CD8-positive, alpha-beta memory T cell (primary cell): ENCODE results near the gene SGK1. TPM values are rescaled to one million over a fixed set of nuclear protein-coding genes. Genes with fewer than 3 reads are reported as not detected.
A peak's percentile ranks its signal among the peaks of the same experiment; 100 is the strongest.

ENCODE experiments used
- CTCF ChIA-PET: fragments of 350-600 bp; sonication (Branson Sonifier 250); formaldehyde crosslinking; loops from one replicate; lab custom pipeline; 2021; ENCODE audit warnings: antibody characterized with exemption; lab: Charles Lee
- POLR2A ChIA-PET: fragments of 350-600 bp; sonication (Branson Sonifier 250); formaldehyde crosslinking; loops from one replicate; lab custom pipeline; 2021; ENCODE audit warnings: antibody characterized with exemption; lab: Charles Lee
- DNase-seq, 5 donors: peaks; one replicate each; pipeline versions ENCODE4 v3.0.0 to v3.0.0-alpha.2; 2020 to 2022; ENCODE audit warnings: mixed read lengths in 1 of 5
- H3K27ac ChIP-seq: one replicate; pipeline ENCODE4 v1.7.0; 2013; ENCODE audit warnings: low read depth, mild to moderate bottlenecking, low read length, moderate library complexity
- H3K27me3 ChIP-seq: 2 replicates; pipeline ENCODE4 v1.7.0; 2013; ENCODE audit warnings: low read length, mild to moderate bottlenecking; ENCODE audit not compliant: insufficient read depth, poor library complexity, severe bottlenecking
- H3K36me3 ChIP-seq: 2 replicates; pipeline ENCODE4 v1.7.0; 2013; ENCODE audit warnings: mild to moderate bottlenecking, low read length, moderate library complexity; ENCODE audit not compliant: insufficient read depth
- H3K4me1 ChIP-seq: 2 replicates; pipeline ENCODE4 v1.7.0; 2013; ENCODE audit warnings: mild to moderate bottlenecking, low read length, moderate library complexity; ENCODE audit not compliant: insufficient read depth
- H3K4me3 ChIP-seq: 2 replicates; pipeline ENCODE4 v1.7.0; 2013; ENCODE audit warnings: mild to moderate bottlenecking, low read length
- H3K9me3 ChIP-seq: 2 replicates; pipeline ENCODE4 v1.7.0; 2013; ENCODE audit warnings: mild to moderate bottlenecking, low read length
- H3K27ac Mint-ChIP-seq, 8 donors: one replicate each; pipeline ENCODE4 v1.8.0; 2020 to 2021; ENCODE audit warnings: mixed read lengths in 8 of 8, mild to moderate bottlenecking in 6 of 8, inconsistent platforms in 3 of 8, moderate library complexity in 3 of 8
- H3K27me3 Mint-ChIP-seq, 2 donors: one replicate each; pipeline ENCODE4 v1.8.0; 2020 to 2021; ENCODE audit warnings: mixed read lengths in 2 of 2, mild to moderate bottlenecking in 1 of 2, moderate library complexity in 1 of 2
- H3K36me3 Mint-ChIP-seq, 3 donors: one replicate each; pipeline ENCODE4 v1.8.0; 2020 to 2021; ENCODE audit warnings: mixed read lengths in 3 of 3, inconsistent platforms in 1 of 3, mild to moderate bottlenecking in 1 of 3
- H3K4me1 Mint-ChIP-seq, 3 donors: one replicate each; pipeline ENCODE4 v1.8.0; 2020 to 2021; ENCODE audit warnings: mixed read lengths in 3 of 3, inconsistent platforms in 1 of 3, mild to moderate bottlenecking in 1 of 3
- H3K4me3 Mint-ChIP-seq, 7 donors: one replicate each; pipeline ENCODE4 v1.8.0; 2020 to 2021; ENCODE audit warnings: mixed read lengths in 7 of 7, mild to moderate bottlenecking in 6 of 7, moderate library complexity in 4 of 7, inconsistent platforms in 2 of 7
- H3K9me3 Mint-ChIP-seq, 5 donors: one replicate each; pipeline ENCODE4 v1.8.0; 2020 to 2022; ENCODE audit warnings: mixed read lengths in 5 of 5, mild to moderate bottlenecking in 3 of 5, moderate library complexity in 2 of 5, inconsistent platforms in 1 of 5
- polyA plus RNA-seq: library from polyadenylated mRNA; unstranded; fragments of 300-500 nt; fragmentation: Illumina TruSeq; gene quantifications from one replicate; pipeline ENCODE4 v1.2.3, GENCODE V29; 2021
- total RNA-seq, 2 experiments: library from RNA; stranded (reverse); gene quantifications; one replicate each; pipeline ENCODE4 v1.2.3, GENCODE V29; 2021

The SGK1 gene
- total and polyA plus RNA-seq, 3 experiments from 2014 or later: 3.8 to 36.7 (median 36.5) TPM

DNA sequence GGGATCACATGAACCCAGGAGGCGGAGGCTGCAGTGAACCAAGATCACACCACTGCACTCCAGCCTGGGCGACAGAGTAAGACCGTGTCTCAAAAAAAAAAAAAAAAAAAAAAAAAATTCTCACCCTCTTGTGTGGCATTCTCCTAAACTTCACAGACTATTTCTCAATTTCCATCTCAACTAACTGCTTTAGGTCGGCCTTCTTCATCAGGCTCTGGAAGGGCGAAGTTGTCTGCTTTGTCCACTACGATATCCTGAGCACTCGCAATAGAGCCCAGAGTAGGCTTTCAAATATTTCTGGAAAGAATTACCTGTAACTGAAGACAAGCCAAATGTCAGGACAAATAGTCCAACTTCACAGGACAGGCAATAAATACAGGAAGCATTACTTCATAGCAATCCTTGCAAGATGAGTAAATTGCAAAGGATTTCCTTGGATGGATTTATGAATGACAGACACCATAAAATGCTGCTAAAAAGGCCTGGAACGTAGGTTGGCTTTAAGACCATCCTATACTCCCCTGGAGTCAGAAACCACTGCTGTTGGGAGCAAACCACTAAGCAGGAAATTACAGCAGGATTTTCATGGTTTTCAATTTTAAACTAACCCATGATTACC lies 149.2 kb downstream of the SGK1 start:
- no peak overlapping the region for H3K4me3 Mint-ChIP-seq

GRCh38 chr6:134166511-134167261 lies 151.2 kb downstream of the SGK1 start:
- Histone ChIP-seq H3K36me3 (peaks cover 17% of the 10 kb centered on the region), H3K4me3 (no peak overlapping the region), H3K9me3 (no peaks in the 10 kb centered on the region), H3K27me3 (no peaks in the 10 kb centered on the region), H3K27ac (no peak overlapping the region), H3K4me1 (peaks cover 5% of the 10 kb centered on the region)
- CTCF ChIA-PET: interaction anchor here (1.0 to 3.3 kb wide), 3 partner anchors 10 to 474 kb away, joined by 3 to 24 read pairs (median 12); no protein-coding TSS in a partner anchor
- POLR2A ChIA-PET: no interaction called here
- Mint-ChIP-seq H3K9me3 (no peaks in the 10 kb centered on the region), H3K36me3 (peaks cover 5 to 37% (median 22%) of the 10 kb centered on the region in 3 donors), H3K4me1 (peaks cover 15 to 21% (median 17%) of the 10 kb centered on the region in 3 donors), H3K27me3 (peaks cover 0 to 3% of the 10 kb centered on the region in 2 donors), H3K27ac (peak overlapping the region in 1 of 8 donors; percentile 6), H3K4me3 (no peak overlapping the region)
- no peak for DNase-seq

More for the DNA sequence above, 149.2 kb downstream of the SGK1 start:
- no peak for DNase-seq
- POLR2A ChIA-PET: no interaction called here
- no peak overlapping the region for H3K4me3 ChIP-seq
- peaks cover 20% of the 10 kb centered on the region for H3K4me1 ChIP-seq
- no peaks in the 10 kb centered on the region for H3K9me3 ChIP-seq
- H3K4me1 Mint-ChIP-seq: peaks cover 29 to 38% (median 33%) of the 10 kb centered on the region in 3 donors
- H3K9me3 Mint-ChIP-seq: no peaks in the 10 kb centered on the region
- peaks cover 33% of the 10 kb centered on the region for H3K36me3 ChIP-seq
- peaks cover 15 to 54% (median 23%) of the 10 kb centered on the region in 3 donors for H3K36me3 Mint-ChIP-seq
- H3K27me3 ChIP-seq: no peaks in the 10 kb centered on the region
- H3K27ac ChIP-seq: no peak overlapping the region
- H3K27ac Mint-ChIP-seq: no peak overlapping the region
- no peaks in the 10 kb centered on the region for H3K27me3 Mint-ChIP-seq
- CTCF ChIA-PET: interaction anchor here (3.3 kb wide), 1 partner anchor 472 kb away, joined by 24 read pairs; no protein-coding TSS in a partner anchor

GRCh38 chr6:134165561-134166201 lies 152.2 kb downstream of the SGK1 start:
- Mint-ChIP-seq H3K9me3 (no peaks in the 10 kb centered on the region), H3K36me3 (peaks cover 2 to 27% (median 12%) of the 10 kb centered on the region in 3 donors), H3K4me3 (no peak overlapping the region), H3K27me3 (peaks cover 0 to 3% of the 10 kb centered on the region in 2 donors), H3K4me1 (peaks cover 7 to 12% (median 7%) of the 10 kb centered on the region in 3 donors), H3K27ac (no peak overlapping the region)
- Histone ChIP-seq H3K27me3 (no peaks in the 10 kb centered on the region), H3K4me1 (no peaks in the 10 kb centered on the region), H3K36me3 (peaks cover 10% of the 10 kb centered on the region), H3K9me3 (no peaks in the 10 kb centered on the region), H3K27ac (no peak overlapping the region), H3K4me3 (no peak overlapping the region)
- DNase-seq: no peak
- POLR2A ChIA-PET: no interaction called here
- CTCF ChIA-PET: interaction anchor here (1.0 to 3.3 kb wide), 3 partner anchors 9 to 475 kb away, joined by 3 to 24 read pairs (median 12); no protein-coding TSS in a partner anchor

DNA sequence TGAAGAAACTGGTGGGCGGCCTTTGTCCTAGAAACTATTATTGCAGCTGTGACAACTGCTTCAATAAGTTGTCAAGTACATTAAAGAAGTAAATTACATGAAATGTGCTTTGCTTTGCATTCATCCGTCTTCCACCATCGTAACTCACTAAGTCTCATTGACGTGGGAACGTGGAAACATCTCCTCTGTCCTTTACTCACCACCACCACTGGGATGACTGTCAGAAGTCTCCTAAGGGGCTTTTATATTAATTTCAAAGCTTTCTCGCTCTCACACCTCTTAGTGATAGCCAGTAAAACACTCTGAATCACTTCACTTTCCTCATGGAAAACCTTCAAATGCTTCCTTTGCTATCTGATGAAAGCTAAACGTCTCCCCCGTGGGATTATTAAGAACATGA lies 153.6 kb downstream of the SGK1 start:
- ChIA-PET CTCF (interaction anchor here (1.1 kb wide), 1 partner anchor 477 kb away, joined by 3 read pairs; no protein-coding TSS in a partner anchor), POLR2A (no interaction called here)
- Histone ChIP-seq H3K4me1 (no peaks in the 10 kb centered on the region), H3K9me3 (no peaks in the 10 kb centered on the region), H3K4me3 (no peak overlapping the region), H3K36me3 (no peaks in the 10 kb centered on the region), H3K27me3 (no peaks in the 10 kb centered on the region), H3K27ac (no peak overlapping the region)
- no peaks in the 10 kb centered on the region for H3K9me3 Mint-ChIP-seq
- H3K36me3 Mint-ChIP-seq: peaks cover 2 to 14% (median 5%) of the 10 kb centered on the region in 3 donors
- peaks cover 0 to 6% of the 10 kb centered on the region in 2 donors for H3K27me3 Mint-ChIP-seq
- no peaks in the 10 kb centered on the region for H3K4me1 Mint-ChIP-seq
- no peak for DNase-seq
- H3K27ac Mint-ChIP-seq: no peak overlapping the region
- H3K4me3 Mint-ChIP-seq: no peak overlapping the region

GRCh38 chr6:134162932-134163331 lies 155.0 kb downstream of the SGK1 start:
- H3K27me3 Mint-ChIP-seq: peaks cover 0 to 6% of the 10 kb centered on the region in 2 donors
- no peak overlapping the region for H3K4me3 ChIP-seq
- peak overlapping the region in 1 of 8 donors; percentile 18 for H3K27ac Mint-ChIP-seq
- no peaks in the 10 kb centered on the region for H3K9me3 Mint-ChIP-seq
- H3K4me3 Mint-ChIP-seq: no peak overlapping the region
- no peaks in the 10 kb centered on the region for H3K9me3 ChIP-seq
- CTCF ChIA-PET: no interaction called here
- POLR2A ChIA-PET: no interaction called here
- DNase-seq: no peak
- no peaks in the 10 kb centered on the region for H3K4me1 ChIP-seq
- H3K36me3 ChIP-seq: no peaks in the 10 kb centered on the region
- no peaks in the 10 kb centered on the region for H3K4me1 Mint-ChIP-seq
- H3K36me3 Mint-ChIP-seq: peaks cover 0 to 4% (median 2%) of the 10 kb centered on the region in 3 donors
- no peaks in the 10 kb centered on the region for H3K27me3 ChIP-seq
- H3K27ac ChIP-seq: no peak overlapping the region

DNA sequence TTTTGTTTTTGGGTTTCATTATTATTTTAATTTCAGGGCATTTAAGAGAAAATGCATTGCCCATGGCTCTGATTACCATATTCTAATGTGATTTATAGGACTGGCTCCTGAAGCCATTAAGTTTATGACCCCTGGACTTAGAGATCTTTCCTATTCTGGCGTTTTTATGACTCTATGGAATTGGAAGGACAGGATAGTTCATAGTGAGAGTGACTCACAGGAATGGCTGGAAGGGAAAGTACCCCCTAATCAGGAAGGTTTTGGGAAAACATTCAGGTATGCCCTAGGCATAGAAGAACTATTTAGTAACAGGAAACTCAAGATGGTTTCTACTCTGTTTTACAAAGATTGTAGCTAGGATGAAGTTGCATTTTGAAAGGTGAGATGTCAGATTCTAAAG lies 156.9 kb downstream of the SGK1 start:
- Histone ChIP-seq H3K27ac (no peak overlapping the region), H3K4me1 (no peaks in the 10 kb centered on the region), H3K9me3 (no peaks in the 10 kb centered on the region), H3K4me3 (no peak overlapping the region), H3K36me3 (no peaks in the 10 kb centered on the region), H3K27me3 (no peaks in the 10 kb centered on the region)
- no peak overlapping the region for H3K4me3 Mint-ChIP-seq
- H3K4me1 Mint-ChIP-seq: no peaks in the 10 kb centered on the region
- no peaks in the 10 kb centered on the region for H3K36me3 Mint-ChIP-seq
- peaks cover 0 to 9% of the 10 kb centered on the region in 2 donors for H3K27me3 Mint-ChIP-seq
- POLR2A ChIA-PET: no interaction called here
- H3K27ac Mint-ChIP-seq: no peak overlapping the region
- no peaks in the 10 kb centered on the region for H3K9me3 Mint-ChIP-seq
- CTCF ChIA-PET: interaction anchor here (0.6 to 1.3 kb wide), 2 partner anchors 13 to 1112 kb away, joined by 3 to 4 read pairs; no protein-coding TSS in a partner anchor
- DNase-seq: no peak

DNA sequence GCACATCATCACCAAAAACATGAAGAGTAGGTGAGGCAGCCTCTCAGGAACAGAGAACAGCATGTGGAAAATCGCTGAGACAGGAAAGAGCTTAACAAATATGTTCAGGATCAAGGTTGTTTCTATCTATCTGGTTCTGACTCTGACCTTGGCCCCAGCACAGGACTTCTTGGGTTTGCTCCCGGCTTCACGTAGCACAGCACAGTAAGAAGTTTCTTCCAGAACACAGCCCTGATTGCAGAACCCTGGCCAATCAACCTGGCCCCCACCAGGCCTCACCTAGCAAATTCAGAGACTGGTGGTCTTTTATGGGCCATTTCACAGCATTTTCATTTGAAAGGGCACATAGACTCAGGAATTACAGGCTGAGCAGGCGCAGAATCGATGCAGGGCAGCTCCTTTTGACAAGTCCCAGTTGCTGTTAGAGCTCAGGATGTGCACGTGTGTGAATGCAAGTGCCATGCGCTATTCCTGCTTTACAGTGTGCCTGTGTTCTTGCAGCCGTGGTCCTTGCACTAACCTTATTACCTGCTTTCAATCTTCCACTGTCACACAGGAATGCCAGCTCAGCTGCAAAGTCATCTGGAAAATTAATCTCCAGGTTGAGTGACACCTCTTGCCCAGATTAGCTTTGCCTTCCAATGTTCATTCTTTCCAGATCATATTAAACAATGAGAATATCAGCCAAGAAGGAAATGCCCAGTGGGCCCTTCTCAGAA lies 165.0 kb downstream of the SGK1 start:
- H3K36me3 Mint-ChIP-seq: no peaks in the 10 kb centered on the region
- no peak overlapping the region for H3K27ac Mint-ChIP-seq
- no peaks in the 10 kb centered on the region for H3K4me1 Mint-ChIP-seq
- peaks cover 0 to 3% of the 10 kb centered on the region in 2 donors for H3K27me3 Mint-ChIP-seq
- CTCF ChIA-PET: interaction anchor here (0.5 to 1.7 kb wide), 5 partner anchors 8 to 788 kb away, joined by 3 to 5 read pairs (median 4); no protein-coding TSS in a partner anchor
- Histone ChIP-seq H3K27ac (no peak overlapping the region), H3K4me1 (no peaks in the 10 kb centered on the region), H3K9me3 (no peaks in the 10 kb centered on the region), H3K36me3 (no peaks in the 10 kb centered on the region), H3K4me3 (no peak overlapping the region), H3K27me3 (no peaks in the 10 kb centered on the region)
- no peak overlapping the region for H3K4me3 Mint-ChIP-seq
- H3K9me3 Mint-ChIP-seq: no peaks in the 10 kb centered on the region
- POLR2A ChIA-PET: no interaction called here
- DNase-seq: no peak
